ENCODE results near the gene ENPEP.

GRCh38 chr4:110460074-110460746 is 15.7 kb upstream of the ENPEP start:
- TF ChIP-seq CTCF (IDR thresholded peaks at IDR 0.05 in 4 of 5, conservative IDR thresholded peaks at IDR 0.05 in 1 of 5) = no peak
- no peak for TF ChIP-seq POLR2A (IDR thresholded peaks at IDR 0.05)
